Endothelial cell of umbilical vein (primary cell): ENCODE measurements around the gene KCNMA1. TPM values are rescaled to one million over a fixed set of nuclear protein-coding genes. Genes with fewer than 3 reads are reported as not detected.

Experiments used
- BruUV-seq: library from RNA; stranded (reverse); fragments of 400-500 nt; replicated peaks from 2 replicates; lab custom pipeline; 2021; lab: Mats Ljungman, UMichigan
- CTCF ChIA-PET: fragments of 300-600, 350-600 bp; sonication (Branson Sonifier 250); formaldehyde crosslinking; loops from one replicate; lab custom pipeline; 2021; ENCODE audit warnings: antibody characterized with exemption, inconsistent platforms; lab: Charles Lee
- POLR2A ChIA-PET: fragments of 300-600, 350-600 bp; sonication (Branson Sonifier 250); formaldehyde crosslinking; loops from one replicate; lab custom pipeline; 2021; ENCODE audit warnings: antibody characterized with exemption, inconsistent platforms; lab: Charles Lee
- DNase-seq: peaks from one replicate; pipeline ENCODE4 v3.0.0-alpha.2; 2011; ENCODE audit warnings: low read depth, low spot score
- FAIRE-seq: peaks from 2 replicates; lab custom pipeline; 2011; peaks lifted over from hg19 to GRCh38; lab: Jason Lieb, UNC
- H2AFZ ChIP-seq: 2 replicates; pipeline ENCODE4 v1.6.0; 2012; ENCODE audit warnings: low read depth, low read length, control low read depth, inconsistent platforms
- H3K27ac ChIP-seq: 2 replicates; pipeline ENCODE4 v1.5.1; 2011; ENCODE audit warnings: low read depth, mild to moderate bottlenecking, control low read depth, low read length, moderate library complexity; ENCODE audit not compliant: insufficient read depth
- H3K27me3 ChIP-seq, 2 experiments: 2 replicates each; pipeline versions ENCODE4 v1.6.0 to v1.6.1; 2011; ENCODE audit warnings: low read length in 2 of 2, mixed read lengths in 1 of 2; ENCODE audit not compliant: control insufficient read depth in 2 of 2, insufficient read depth in 2 of 2
- H3K36me3 ChIP-seq, 2 experiments: 2 replicates in 1 of 2; 3 replicates in 1 of 2; pipeline ENCODE4 v1.5.1; 2011; ENCODE audit warnings: low read length in 2 of 2, mild to moderate bottlenecking in 1 of 2, moderate library complexity in 1 of 2; ENCODE audit not compliant: control insufficient read depth in 2 of 2, insufficient read depth in 2 of 2; ENCODE audit errors: extremely low read depth in 1 of 2
- H3K4me1 ChIP-seq: 3 replicates; pipeline ENCODE4 v1.5.1; 2011; ENCODE audit warnings: mild to moderate bottlenecking, low read length; ENCODE audit not compliant: control insufficient read depth, insufficient read depth; ENCODE audit errors: extremely low read depth
- H3K4me2 ChIP-seq: 2 replicates; pipeline ENCODE4 v1.6.1; 2011; ENCODE audit warnings: low read length, control low read depth, mixed read lengths; ENCODE audit not compliant: insufficient read depth
- H3K4me3 ChIP-seq, 3 experiments: fragments of 200-600 bp in 1 of 3; sonication (generic), shearing (Covaris generic) in 1 of 3; replicated peaks in 1 of 3; 2 replicates each; pipeline ENCODE4 v1.5.1; 2011 to 2016; ENCODE audit warnings: control low read depth in 3 of 3, low read length in 3 of 3, mild to moderate bottlenecking in 2 of 3, inconsistent platforms in 1 of 3, low read depth in 1 of 3, moderate library complexity in 1 of 3; ENCODE audit not compliant: insufficient read depth in 1 of 3
- H3K79me2 ChIP-seq: 2 replicates; pipeline ENCODE4 v1.6.0; 2012; ENCODE audit warnings: low read length, inconsistent platforms; ENCODE audit not compliant: control insufficient read depth, insufficient read depth
- H3K9ac ChIP-seq: replicated peaks from 2 replicates; pipeline ENCODE3; 2011; ENCODE audit warnings: low read length, control low read depth; ENCODE audit not compliant: insufficient read depth; ENCODE audit errors: extremely low read depth
- H3K9me1 ChIP-seq: replicated peaks from 3 replicates; pipeline ENCODE4 v1.6.0; 2011; ENCODE audit warnings: mild to moderate bottlenecking, low read length; ENCODE audit not compliant: control insufficient read depth, insufficient read depth; ENCODE audit errors: extremely low read depth
- H3K9me3 ChIP-seq: replicated peaks from 2 replicates; pipeline ENCODE4 v1.5.1; 2012; ENCODE audit warnings: low read length, inconsistent platforms; ENCODE audit not compliant: control insufficient read depth, insufficient read depth
- H4K20me1 ChIP-seq: replicated peaks from 2 replicates; pipeline ENCODE3; 2011; ENCODE audit warnings: mild to moderate bottlenecking, low read length; ENCODE audit not compliant: control insufficient read depth, insufficient read depth; ENCODE audit errors: extremely low read depth
- CTCF ChIP-seq, 2 donors: IDR thresholded peaks; 1 replicate in 1 of 2; 2 replicates in 1 of 2; pipeline ENCODE4 v1.5.1; 2011; ENCODE audit warnings: low read length in 2 of 2, mild to moderate bottlenecking in 2 of 2, moderate library complexity in 2 of 2, control low read depth in 1 of 2, inconsistent platforms in 1 of 2, low read depth in 1 of 2; ENCODE audit not compliant: insufficient read depth in 1 of 2; ENCODE audit errors: extremely low read depth in 1 of 2
- EZH2 ChIP-seq: IDR thresholded peaks from 2 replicates; pipeline ENCODE4 v1.6.1; 2012; ENCODE audit warnings: borderline replicate concordance, low read depth, mild to moderate bottlenecking, moderate library complexity, low read length, inconsistent platforms; ENCODE audit not compliant: severe bottlenecking
- FOS ChIP-seq: IDR thresholded peaks from 2 replicates; pipeline ENCODE4 v1.6.1; 2011; ENCODE audit warnings: mild to moderate bottlenecking, low read length, moderate library complexity, borderline replicate concordance; ENCODE audit not compliant: insufficient read depth
- GATA2 ChIP-seq: IDR thresholded peaks from 2 replicates; pipeline ENCODE4 v1.7.0; 2011; ENCODE audit warnings: low read depth, mild to moderate bottlenecking, moderate library complexity, mixed read lengths, low read length; ENCODE audit not compliant: insufficient read length, insufficient read depth
- JUN ChIP-seq: IDR thresholded peaks from 2 replicates; pipeline ENCODE4 v1.6.1; 2011; ENCODE audit warnings: borderline replicate concordance, low read depth; ENCODE audit not compliant: insufficient read length, insufficient read depth
- MAX ChIP-seq: IDR thresholded peaks from 2 replicates; pipeline ENCODE4 v1.6.1; 2011; ENCODE audit not compliant: insufficient read depth, insufficient read length
- MYC ChIP-seq: IDR thresholded peaks from one replicate; pipeline ENCODE4 v1.6.1; 2011; ENCODE audit warnings: mild to moderate bottlenecking, low read depth, low read length
- POLR2A ChIP-seq: IDR thresholded peaks from 2 replicates; pipeline ENCODE4 v1.6.1; 2012; ENCODE audit warnings: low read depth, mild to moderate bottlenecking, control low read depth, low read length
- POLR2AphosphoS5 ChIP-seq: IDR thresholded peaks from 2 replicates; pipeline ENCODE4 v1.6.1; 2012; ENCODE audit warnings: low read depth, mild to moderate bottlenecking, control low read depth, low read length, moderate library complexity; ENCODE audit not compliant: insufficient read depth
- dilution Hi-C: fragments of 300-500 bp; cut with MboI; formaldehyde crosslinking; loops from one replicate; pipeline ENCODE4 v1.15.0; 2019; ENCODE audit warnings: low sequenced_read_pairs; ENCODE audit not compliant: extremely low pct_ligation_motif_present
- intact Hi-C: fragments of 100-400 bp; cut with micrococcal nuclease; formaldehyde crosslinking; loops from one replicate; pipeline ENCODE4 v1.10.0; 2022
- polyA plus RNA-seq, 4 experiments: library from polyadenylated mRNA; depleted of rRNA in 3 of 4; stranded (reverse) in 3 of 4; unstranded in 1 of 4; fragments of >200 nt; gene quantifications; 2 replicates each; pipeline versions ENCODE4 v1.2.1 to v1.2.3, GENCODE V29; 2011 to 2012; ENCODE audit warnings: missing spikeins in 1 of 4
- total RNA-seq: library from RNA; stranded (reverse); gene quantifications from 2 replicates; pipeline ENCODE4 v1.2.3, GENCODE V29; 2021

Gene KCNMA1
- total and polyA plus RNA-seq, 2 donors (not counting 3 experiments of a cell fraction or from before 2014, with no cell fraction given) = 0.10 to 0.82 TPM

GRCh38 chr10:77325233-77325537, 312.4 kb downstream of the KCNMA1 start:
- H3K9me3 ChIP-seq = no peaks in the 10 kb centered on the region
- CTCF ChIA-PET = no interaction called here
- H3K9ac ChIP-seq = no peak overlapping the region
- H3K27ac ChIP-seq = no peak overlapping the region
- no peaks in the 10 kb centered on the region for H3K9me1 ChIP-seq
- H3K79me2 ChIP-seq = no peaks in the 10 kb centered on the region
- intact Hi-C loops = no loop called here
- DNase-seq = no peak
- dilution Hi-C loops = no loop called here
- no peaks in the 10 kb centered on the region for H3K36me3 ChIP-seq
- no peak overlapping the region for H2AFZ ChIP-seq
- BruUV-seq = no TSS peak
- H3K27me3 ChIP-seq = peaks cover 0 to 5% of the 10 kb centered on the region in 2 experiments
- H3K4me3 ChIP-seq = no peak overlapping the region
- no peak for FAIRE-seq
- POLR2A ChIA-PET = no interaction called here
- no peaks in the 10 kb centered on the region for H4K20me1 ChIP-seq
- no peaks in the 10 kb centered on the region for H3K4me1 ChIP-seq
- TF ChIP-seq FOS (no peak), JUN (no peak), MAX (no peak), POLR2A (no peak), CTCF (IDR thresholded peaks at IDR 0.05; ENCODE audit: extremely low read depth in 1 of 2, insufficient read depth in 1 of 2, low read depth in 1 of 2, low read length in 2 of 2) (no peak), MYC (no peak), POLR2AphosphoS5 (no peak), EZH2 (no peak), GATA2 (no peak)
- H3K4me2 ChIP-seq = no peak overlapping the region
